Spinal cord (tissue), 10 donors: ENCODE measurements around the gene BBC3. TPM values are rescaled to one million over a fixed set of nuclear protein-coding genes. Genes with fewer than 3 reads are reported as not detected.
"Not testable (repeated sequence)": the region's sequence is repeated elsewhere in the genome, so short reads cannot be mapped to it uniquely, and the experiment has no call there.

Source experiments
- DNase-seq, 6 donors: peaks; one replicate each; pipeline versions ENCODE4 v3.0.0 to v3.0.0-alpha.2; 2013 to 2015; ENCODE audit warnings: low spot score in 6 of 6, low read depth in 4 of 6
- H3K27ac ChIP-seq: one replicate; pipeline ENCODE4 v1.5.1; 2013; ENCODE audit warnings: low read depth, low read length, control low read depth
- H3K27me3 ChIP-seq: one replicate; pipeline ENCODE4 v1.6.1; 2013; ENCODE audit warnings: low read length; ENCODE audit not compliant: control insufficient read depth, insufficient read depth
- H3K36me3 ChIP-seq: one replicate; pipeline ENCODE4 v1.6.1; 2013; ENCODE audit warnings: low read length; ENCODE audit not compliant: control insufficient read depth, insufficient read depth
- H3K4me1 ChIP-seq: one replicate; pipeline ENCODE4 v1.6.1; 2013; ENCODE audit warnings: low read length; ENCODE audit not compliant: control insufficient read depth, insufficient read depth
- H3K4me3 ChIP-seq: one replicate; pipeline ENCODE4 v1.5.1; 2013; ENCODE audit warnings: low read depth, low read length, control low read depth
- H3K9me3 ChIP-seq: one replicate; pipeline ENCODE4 v1.6.1; 2013; ENCODE audit warnings: low read length; ENCODE audit not compliant: control insufficient read depth, insufficient read depth
- WGBS: methylation state at CpG from one replicate; pipeline ENCODE4 v1.1.5; 2013; ENCODE audit warnings: missing lambda C conversion rate; ENCODE audit not compliant: insufficient coverage; 5-methylcytosine and 5-hydroxymethylcytosine counted together
- long read RNA-seq, 4 donors: transcript quantifications; one replicate each; lab custom pipeline, GENCODE V29; 2026
- polyA plus RNA-seq, 2 donors: library from polyadenylated mRNA; unstranded; fragments of 120-200 nt; gene quantifications; one replicate each; pipeline ENCODE4 v1.2.1, GENCODE V29; 2013; ENCODE audit not compliant: insufficient read length in 2 of 2
- total RNA-seq, 2 donors: library from RNA; depleted of rRNA in 1 of 2; stranded (reverse); fragments of 120-200 nt in 1 of 2; fragments of >200 nt in 1 of 2; gene quantifications; one replicate each; pipeline versions ENCODE4 v1.2.3 to v1.2.4, GENCODE V29; 2013 to 2014
- donor health status: healthy.

The BBC3 gene
- total RNA-seq (1 to 10 TPM; 2.8 to 5.3 TPM), polyA plus RNA-seq (10 to 100 TPM; 13.3 to 15.2 TPM)
- long read RNA-seq, donor 1, transcript BBC3-206 (1 exons, 1,747 nt) = minor isoform, 5 of 13 reads
- long read RNA-seq, donor 1, transcript BBC3-203 (4 exons, 1,838 nt) = major isoform, 8 of 13 reads
- long read RNA-seq, donor 1, partial matches to known transcripts = 0 of 13 reads
- long read RNA-seq, donor 1, other reads (novel, unspliced or antisense) = 0 of 13 reads
- long read RNA-seq, donor 2, transcript BBC3-203 (4 exons, 1,838 nt) = minor isoform, 5 of 14 reads
- long read RNA-seq, donor 2, transcript BBC3-206 (1 exons, 1,747 nt) = major isoform, 7 of 14 reads
- long read RNA-seq, donor 2, partial matches to known transcripts = 0 of 14 reads
- long read RNA-seq, donor 2, other reads (novel, unspliced or antisense) = 0 of 14 reads
- long read RNA-seq, donor 3, transcript BBC3-206 (1 exons, 1,747 nt) = major isoform, 5 of 10 reads
- long read RNA-seq, donor 3, partial matches to known transcripts = 0 of 10 reads
- long read RNA-seq, donor 3, other reads (novel, unspliced or antisense) = 0 of 10 reads
- long read RNA-seq, donor 4, partial matches to known transcripts = 0 of 6 reads
- long read RNA-seq, donor 4, other reads (novel, unspliced or antisense) = 0 of 6 reads

- no peaks in the 10 kb centered on the region for H3K36me3 ChIP-seq
- no peak for DNase-seq
- H3K9me3 ChIP-seq = no peaks in the 10 kb centered on the region
- H3K4me1 ChIP-seq = peaks cover 46% of the 10 kb centered on the region
- H3K27ac ChIP-seq = peak within 1 kb of the TSS; percentile 69
- peak within 1 kb of the TSS; percentile 63 for H3K4me3 ChIP-seq
- H3K27me3 ChIP-seq = no peaks in the 10 kb centered on the region
- under 1% methylated on average over 43 of the region's 43 CpGs for WGBS
Measured at GRCh38 chr19:47230921-47231214, at the start of gene BBC3. TSS of gene BBC3 (minus strand) at chr19:47231199. CDS start at chr19:47228431, 2,768 bp downstream.

GRCh38 chr19:47280183-47280797, 49.3 kb upstream of the BBC3 start:
- Histone ChIP-seq H3K9me3 (no peaks in the 10 kb centered on the region), H3K36me3 (peaks cover 3% of the 10 kb centered on the region), H3K4me1 (peaks cover 15% of the 10 kb centered on the region), H3K4me3 (no peak overlapping the region), H3K27me3 (no peaks in the 10 kb centered on the region), H3K27ac (no peak overlapping the region)
- DNase-seq = peak in 1 of 6 donors; percentile 30
- 82% methylated on average over 10 of the region's 13 CpGs for WGBS

- DNase-seq, H3K27ac ChIP-seq, H3K4me3 ChIP-seq, H3K27me3 ChIP-seq, H3K9me3 ChIP-seq: not testable (repeated sequence)
- H3K36me3 ChIP-seq = peaks cover 12% of the 10 kb centered on the region
- peaks cover 40% of the 10 kb centered on the region for H3K4me1 ChIP-seq
- WGBS = no CpG with 5 or more reads among the region's 3 CpGs
Measured at GRCh38 chr19:47276513-47276912, 45.5 kb upstream of the BBC3 start.

- Histone ChIP-seq H3K4me1 (peaks cover 40% of the 10 kb centered on the region), H3K36me3 (peaks cover 18% of the 10 kb centered on the region), H3K4me3 (peak overlapping the region; percentile 39), H3K27ac (no peak overlapping the region), H3K9me3 (no peaks in the 10 kb centered on the region), H3K27me3 (no peaks in the 10 kb centered on the region)
- 58% methylated on average over 11 of the region's 13 CpGs for WGBS
- no peak for DNase-seq
Measured at GRCh38 chr19:47275791-47276461, 44.9 kb upstream of the BBC3 start.

- Histone ChIP-seq H3K4me3 (peak overlapping the region; percentile 39), H3K27me3 (no peaks in the 10 kb centered on the region), H3K9me3 (no peaks in the 10 kb centered on the region), H3K4me1 (peaks cover 40% of the 10 kb centered on the region), H3K27ac (no peak overlapping the region), H3K36me3 (peaks cover 26% of the 10 kb centered on the region)
- 2% methylated on average over 78 of the region's 82 CpGs for WGBS
- DNase-seq = peak in 2 of 6 donors; percentile 54 to 57
Measured at GRCh38 chr19:47274891-47275761, 44.1 kb upstream of the BBC3 start.

GRCh38 chr19:47274071-47274890, 43.3 kb upstream of the BBC3 start, which contains the start of gene INAFM1:
TSS of gene INAFM1 (plus strand) at chr19:47274885. CDS start at chr19:47274920, 35 bp downstream.
- H3K4me1 ChIP-seq = peaks cover 40% of the 10 kb centered on the region

GRCh38 chr19:47273313-47274070, 42.5 kb upstream of the BBC3 start:
- peaks cover 37% of the 10 kb centered on the region for H3K36me3 ChIP-seq
- DNase-seq = peak; percentile 80 to 97 (median 87)
- peaks cover 40% of the 10 kb centered on the region for H3K4me1 ChIP-seq
- H3K27me3 ChIP-seq = no peaks in the 10 kb centered on the region
- peak overlapping the region; percentile 100 for H3K27ac ChIP-seq
- no peaks in the 10 kb centered on the region for H3K9me3 ChIP-seq
- 0% methylated on average over 35 of the region's 54 CpGs for WGBS
- peak overlapping the region; percentile 89 for H3K4me3 ChIP-seq

More at GRCh38 chr19:47274071-47274890, 43.3 kb upstream of the BBC3 start, which contains the start of gene INAFM1:
- Histone ChIP-seq H3K36me3 (peaks cover 35% of the 10 kb centered on the region), H3K27ac (peak within 1 kb of the TSS; percentile 100), H3K4me3 (peak within 1 kb of the TSS; percentile 89), H3K27me3 (no peaks in the 10 kb centered on the region), H3K9me3 (no peaks in the 10 kb centered on the region)
- peak; percentile 81 to 98 (median 89) for DNase-seq
- under 1% methylated on average over 51 of the region's 72 CpGs for WGBS
